ENCODE results near the gene NPHP4.

NPHP4 gene

DNA sequence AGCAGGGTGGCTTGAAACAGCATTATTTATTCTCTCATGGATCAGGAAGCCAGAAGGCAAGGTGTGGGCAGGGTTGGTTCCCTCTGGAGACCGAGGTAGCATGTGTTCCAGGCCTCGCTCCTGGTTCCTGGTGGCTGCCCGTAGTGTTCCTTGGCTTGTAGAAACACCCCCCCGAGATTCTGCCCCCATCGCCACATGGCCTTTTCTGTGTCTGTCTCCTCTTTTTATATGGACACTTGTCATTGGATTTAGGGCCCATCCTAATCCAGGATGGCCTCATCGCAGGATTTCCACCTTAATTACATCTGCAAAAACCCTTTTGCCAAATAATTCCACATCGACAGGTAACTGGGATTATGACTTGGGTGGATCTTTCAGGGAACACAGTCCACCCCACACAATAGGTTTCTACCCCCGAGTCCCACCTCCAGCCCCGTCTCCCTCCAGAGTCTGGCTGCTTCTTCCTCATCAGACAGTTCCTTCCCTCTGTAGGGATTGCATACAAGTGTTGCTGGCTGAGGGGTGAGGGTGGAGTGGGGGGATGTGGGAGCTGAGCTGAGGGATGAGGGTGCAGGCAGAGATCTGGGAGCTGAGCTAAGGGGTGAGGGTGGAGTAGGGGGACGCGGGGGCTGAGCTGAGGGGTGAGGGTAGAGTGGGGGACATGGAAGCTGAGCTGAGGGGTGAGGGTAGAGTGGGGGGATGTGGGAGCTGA lies 12.3 kb upstream of the NPHP4 start:
- no peaks in the 10 kb centered on the region for H3K9me3 Mint-ChIP-seq
- peaks cover 18% of the 10 kb centered on the region for H3K27me3 Mint-ChIP-seq (ENCODE audit: low read depth, poor library complexity)
- H3K36me3 Mint-ChIP-seq (ENCODE audit: low read depth): no peaks in the 10 kb centered on the region
- DNase-seq: no peak
- H3K4me1 Mint-ChIP-seq: peaks cover 66% of the 10 kb centered on the region
- no peak overlapping the region for H3K27ac Mint-ChIP-seq
- no peak for TF ChIP-seq CTCF (IDR thresholded peaks at IDR 0.05)
- no peak overlapping the region for H3K4me3 Mint-ChIP-seq

DNA sequence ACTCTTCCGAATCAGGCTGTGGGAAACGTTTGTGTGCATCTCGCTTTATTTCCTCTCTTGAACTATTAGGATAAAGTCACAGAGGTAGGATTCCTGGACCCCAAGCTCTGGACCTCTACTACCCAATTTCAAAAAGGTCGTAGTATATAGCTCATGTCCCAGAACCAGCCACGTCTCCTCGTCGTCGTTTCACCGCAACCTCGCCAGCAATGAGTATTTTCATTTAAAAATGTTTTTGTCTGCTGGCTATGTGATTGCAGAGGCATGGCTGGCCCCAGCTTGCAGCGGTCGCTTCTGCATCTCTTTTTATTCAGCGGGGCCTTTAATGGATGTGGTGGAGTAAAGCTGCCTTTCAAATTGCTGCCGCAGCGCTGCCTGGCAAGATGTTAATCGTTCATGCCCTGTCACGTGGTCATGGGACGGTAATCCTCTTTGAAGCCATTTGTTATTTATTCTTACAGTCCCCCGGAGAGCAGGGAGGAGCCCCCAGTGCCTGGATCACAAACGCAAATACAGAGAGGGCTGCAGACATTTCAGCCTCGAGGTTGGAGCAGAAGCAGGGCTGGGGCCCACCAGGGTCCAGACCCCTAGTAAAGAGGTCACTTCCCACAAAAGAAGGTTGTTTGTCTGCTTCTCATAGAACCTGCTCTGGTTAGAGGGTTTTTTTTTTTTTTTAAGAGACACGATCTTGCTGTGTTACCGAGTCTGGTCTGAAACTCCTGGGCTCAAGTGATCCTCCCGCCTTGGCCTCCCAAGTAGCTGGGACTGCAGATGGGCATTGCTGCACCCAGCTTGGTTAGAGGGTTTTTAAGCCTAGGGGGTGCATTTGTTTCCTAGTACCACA lies 11.6 kb upstream of the NPHP4 start:
- Mint-ChIP-seq H3K27ac (peak overlapping the region; percentile 92), H3K4me1 (peaks cover 60% of the 10 kb centered on the region), H3K27me3 (ENCODE audit: low read depth, poor library complexity) (peaks cover 18% of the 10 kb centered on the region), H3K36me3 (ENCODE audit: low read depth) (no peaks in the 10 kb centered on the region), H3K4me3 (peak overlapping the region; percentile 57), H3K9me3 (no peaks in the 10 kb centered on the region)
- no peak for TF ChIP-seq CTCF (IDR thresholded peaks at IDR 0.05)
- peak; percentile 40 for DNase-seq

DNA sequence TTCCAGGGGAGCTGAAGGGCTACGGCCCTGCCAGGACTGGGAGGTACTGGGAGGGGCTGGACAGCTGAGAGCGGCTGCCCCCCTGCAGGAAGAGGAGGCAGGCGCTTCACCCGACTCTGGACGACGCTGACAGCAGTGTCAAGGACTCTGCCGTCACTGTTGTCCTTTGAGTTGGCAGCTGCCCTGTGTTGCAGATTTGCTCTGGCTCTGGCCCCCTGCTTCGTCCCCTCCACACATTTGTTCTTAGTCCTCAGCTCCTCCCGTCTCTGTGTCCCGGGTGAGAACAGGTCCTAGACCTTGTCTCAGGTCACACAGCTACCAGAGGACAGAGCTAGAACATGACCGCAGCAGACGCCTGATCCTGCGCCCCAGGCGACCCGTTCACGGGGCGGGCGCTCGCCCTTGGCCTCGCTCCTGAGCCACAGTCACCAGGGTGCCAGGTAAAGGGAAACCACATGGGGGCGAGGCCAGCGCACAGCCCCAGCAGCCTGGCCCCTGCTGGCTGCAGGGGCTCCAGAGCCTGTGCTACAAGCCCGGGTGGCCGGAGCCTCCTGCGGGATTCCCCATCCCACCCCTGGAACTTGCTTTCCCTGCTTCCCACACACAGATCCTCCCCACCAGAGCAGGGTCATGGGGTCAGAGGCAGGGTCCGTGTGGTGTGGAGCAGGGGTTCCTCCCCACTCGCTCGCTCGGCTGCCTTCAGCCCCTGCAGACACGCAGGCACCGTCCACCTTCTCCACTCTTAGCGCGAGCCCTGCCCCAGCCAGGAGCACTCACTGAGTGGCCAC lies 10.7 kb upstream of the NPHP4 start:
- H3K27me3 Mint-ChIP-seq (ENCODE audit: low read depth, poor library complexity): peaks cover 18% of the 10 kb centered on the region
- peak; percentile 40 for DNase-seq
- H3K4me1 Mint-ChIP-seq: peaks cover 53% of the 10 kb centered on the region
- peak overlapping the region; percentile 57 for H3K4me3 Mint-ChIP-seq
- H3K27ac Mint-ChIP-seq: peak overlapping the region; percentile 92
- H3K36me3 Mint-ChIP-seq (ENCODE audit: low read depth): no peaks in the 10 kb centered on the region
- no peak for TF ChIP-seq CTCF (IDR thresholded peaks at IDR 0.05)
- no peaks in the 10 kb centered on the region for H3K9me3 Mint-ChIP-seq

DNA sequence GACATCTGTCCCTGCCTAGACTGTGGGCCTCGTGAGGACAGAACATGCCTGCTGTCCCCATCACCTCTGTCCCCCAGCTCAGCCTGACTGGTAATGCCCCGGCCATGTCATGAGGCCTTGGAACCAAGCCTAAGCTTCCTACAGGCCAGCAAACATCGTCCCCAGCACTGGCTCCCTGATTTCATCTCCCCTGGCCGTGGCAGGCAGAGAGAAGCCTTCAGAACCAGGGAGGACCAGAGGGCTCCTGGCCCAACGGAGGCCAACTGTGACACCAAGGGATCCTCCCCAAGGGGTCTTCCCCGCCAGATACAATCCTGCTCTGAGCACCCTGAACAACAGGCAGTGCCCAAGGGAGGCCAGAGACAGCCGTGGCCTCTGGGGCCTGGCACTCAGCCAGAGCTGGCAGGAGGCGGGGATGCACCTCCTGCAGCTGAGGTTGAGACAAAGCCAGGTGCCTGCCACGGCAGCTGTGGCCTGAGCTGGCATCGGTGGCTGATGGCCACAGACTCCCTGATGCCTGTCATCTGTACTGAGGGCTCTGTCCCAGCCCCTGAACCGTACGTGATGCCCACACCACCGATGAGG lies 9.9 kb upstream of the NPHP4 start:
- H3K36me3 Mint-ChIP-seq (ENCODE audit: low read depth): no peaks in the 10 kb centered on the region
- no peak for TF ChIP-seq CTCF (IDR thresholded peaks at IDR 0.05)
- peaks cover 20% of the 10 kb centered on the region for H3K27me3 Mint-ChIP-seq (ENCODE audit: low read depth, poor library complexity)
- H3K9me3 Mint-ChIP-seq: no peaks in the 10 kb centered on the region
- H3K4me3 Mint-ChIP-seq: no peak overlapping the region
- H3K27ac Mint-ChIP-seq: no peak overlapping the region
- peaks cover 53% of the 10 kb centered on the region for H3K4me1 Mint-ChIP-seq
- DNase-seq: no peak

- H3K27me3 Mint-ChIP-seq (ENCODE audit: low read depth, poor library complexity): peaks cover 27% of the 10 kb centered on the region
- no peaks in the 10 kb centered on the region for H3K9me3 Mint-ChIP-seq
- H3K4me3 Mint-ChIP-seq: no peak overlapping the region
- no peaks in the 10 kb centered on the region for H3K36me3 Mint-ChIP-seq (ENCODE audit: low read depth)
- H3K4me1 Mint-ChIP-seq: peaks cover 46% of the 10 kb centered on the region
- no peak for DNase-seq
- TF ChIP-seq CTCF (IDR thresholded peaks at IDR 0.05): no peak
- no peak overlapping the region for H3K27ac Mint-ChIP-seq
These were observed 8.4 kb upstream of the NPHP4 start for GRCh38 chr1:6000444-6001288.
